Activated CD4-positive, CD25-positive, alpha-beta regulatory T cell treated with anti-CD3 and anti-CD28 coated beads, Interleukin-2, amount 50 U/mL, for 24 hours (primary cell): ENCODE results near the gene BIN2.
A peak's percentile ranks its signal among the peaks of the same experiment; 100 is the strongest.

ENCODE experiments used
- ATAC-seq, 2 donors: fragments of 150-1000 bp; cut with Tn5 transposase; one replicate each; pipeline ENCODE4 v1.10.0; 2021; ENCODE audit warnings: mild to moderate bottlenecking in 1 of 2, moderate library complexity in 1 of 2

The BIN2 gene

GRCh38 chr12:51323966-51324895 is at the start of gene BIN2:
BIN2 (minus strand) TSS chr12:51324174; CDS start chr12:51324102, 72 bp downstream.
- ATAC-seq = peak; percentile 77 to 80

- ATAC-seq = no peak
These were observed 49.2 kb upstream of the BIN2 start for GRCh38 chr12:51373187-51373586.

- no peak for ATAC-seq
These were observed 48.0 kb upstream of the BIN2 start for GRCh38 chr12:51372021-51372420.

- ATAC-seq = no peak
These were observed 47.5 kb upstream of the BIN2 start for GRCh38 chr12:51371295-51371953.

- ATAC-seq = no peak
These were observed 46.7 kb upstream of the BIN2 start for GRCh38 chr12:51370667-51371066.

- no peak for ATAC-seq
These were observed 45.6 kb upstream of the BIN2 start for GRCh38 chr12:51369581-51369980.

- ATAC-seq = peak; percentile 97
These were observed 44.9 kb upstream of the BIN2 start for GRCh38 chr12:51368640-51369517.

GRCh38 chr12:51365276-51365675 is 41.3 kb upstream of the BIN2 start:
- ATAC-seq = no peak

- ATAC-seq = no peak
These were observed 40.0 kb upstream of the BIN2 start for GRCh38 chr12:51364001-51364400.

- no peak for ATAC-seq
These were observed 38.9 kb upstream of the BIN2 start for GRCh38 chr12:51362747-51363342.

GRCh38 chr12:51362307-51362706 is 38.3 kb upstream of the BIN2 start:
- no peak for ATAC-seq

GRCh38 chr12:51361161-51362016 is 37.4 kb upstream of the BIN2 start:
- no peak for ATAC-seq

GRCh38 chr12:51360315-51360714 is 36.3 kb upstream of the BIN2 start:
- ATAC-seq = no peak

GRCh38 chr12:51359851-51360250 is 35.9 kb upstream of the BIN2 start:
- ATAC-seq = no peak

GRCh38 chr12:51358496-51358895 is 34.5 kb upstream of the BIN2 start:
- no peak for ATAC-seq

- peak in 1 of 2 donors; percentile 38 for ATAC-seq
These were observed 33.5 kb upstream of the BIN2 start for GRCh38 chr12:51357374-51358047.

- peak in 1 of 2 donors; percentile 13 for ATAC-seq
These were observed 28.0 kb upstream of the BIN2 start for GRCh38 chr12:51351913-51352532.

GRCh38 chr12:51349026-51349425 is 25.1 kb upstream of the BIN2 start:
- ATAC-seq = no peak

- no peak for ATAC-seq
These were observed 24.1 kb upstream of the BIN2 start for GRCh38 chr12:51348116-51348515.

GRCh38 chr12:51346581-51346980 is 22.6 kb upstream of the BIN2 start, which contains the start of gene CELA1:
CELA1 (minus strand) TSS chr12:51346679; CDS start chr12:51346638, 41 bp downstream.
- no peak for ATAC-seq
